GM21786 (cell line): Measurements from ENCODE around the gene GRAMD1B.

Experiments
- ATAC-seq: cut with Tn5 transposase; IDR thresholded peaks from one replicate; pipeline ENCODE4 v1.9.1; 2021; ENCODE audit not compliant: unreplicated experiment

Gene GRAMD1B

GRCh38 chr11:123624974-123625373 is 194.9 kb downstream of the GRAMD1B start:
- no peak for ATAC-seq

- ATAC-seq: no peak
Observed at GRCh38 chr11:123628936-123629683, 199.0 kb downstream of the GRAMD1B start.

DNA sequence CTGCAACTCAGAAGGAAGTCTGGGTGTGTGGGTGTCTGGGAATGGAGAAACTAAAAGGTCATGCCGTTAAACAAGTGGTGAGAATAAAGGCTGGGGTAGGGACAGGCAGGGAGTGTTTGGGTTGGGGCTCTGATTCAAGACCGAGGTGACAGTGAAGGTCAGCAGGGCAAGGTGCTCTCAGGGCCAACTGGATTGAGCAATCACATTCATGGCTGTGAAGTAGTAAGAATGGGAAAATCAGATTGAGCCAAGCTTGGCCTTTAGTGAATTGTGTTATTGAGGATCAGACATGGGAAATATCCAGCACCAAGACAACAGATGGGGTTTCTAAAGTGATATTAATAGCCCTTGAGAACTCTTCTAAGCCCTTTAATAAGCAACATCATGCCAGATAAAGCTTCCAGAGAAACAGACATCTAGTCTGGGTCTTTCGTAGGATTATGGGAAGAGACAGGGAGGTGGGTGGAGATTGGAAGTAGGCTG is 200.1 kb downstream of the GRAMD1B start:
- ATAC-seq: no peak

- ATAC-seq: no peak
Observed at GRCh38 chr11:123640029-123640428, 210.0 kb downstream of the GRAMD1B start.

DNA sequence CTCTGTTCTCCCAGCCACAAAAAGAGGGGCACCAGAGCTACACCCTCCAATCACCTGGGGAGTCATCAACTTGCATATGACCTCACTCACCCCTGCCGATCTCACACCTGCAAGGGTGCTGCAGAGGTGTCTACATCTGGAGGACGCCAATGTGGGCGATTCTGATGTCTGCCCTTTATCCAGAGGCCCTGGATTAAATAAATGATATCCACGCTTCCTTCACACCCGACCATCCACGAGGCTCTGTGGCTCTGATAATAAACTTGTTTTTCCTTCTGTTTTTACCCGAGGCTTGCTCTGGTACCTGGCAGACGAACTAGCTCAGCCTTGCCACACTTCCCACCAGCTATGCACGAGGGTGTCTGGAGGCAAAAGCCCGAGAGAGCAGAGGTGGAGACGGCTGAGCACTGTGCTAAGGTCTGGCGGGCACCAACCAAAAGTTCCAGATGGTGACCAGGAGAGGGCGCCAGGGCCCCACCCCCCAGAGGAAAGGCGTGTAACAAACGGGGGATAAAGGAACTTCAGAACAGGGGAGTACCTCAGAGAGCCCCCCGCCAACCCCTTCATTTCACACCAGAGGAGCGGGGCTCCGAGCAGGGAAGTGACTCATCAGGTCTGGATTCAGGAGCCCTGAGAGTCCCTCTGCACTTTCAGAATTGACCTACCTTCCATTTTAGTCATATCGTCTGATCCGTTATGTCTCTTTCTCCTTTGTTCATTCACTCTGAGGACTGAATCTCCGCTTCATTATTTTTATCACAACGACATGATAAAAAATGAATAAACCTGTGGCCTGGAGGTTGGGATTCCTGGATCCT is 210.8 kb downstream of the GRAMD1B start:
- peak; percentile 75 for ATAC-seq

- no peak for ATAC-seq
Observed at GRCh38 chr11:123641495-123641840, 211.4 kb downstream of the GRAMD1B start.

DNA sequence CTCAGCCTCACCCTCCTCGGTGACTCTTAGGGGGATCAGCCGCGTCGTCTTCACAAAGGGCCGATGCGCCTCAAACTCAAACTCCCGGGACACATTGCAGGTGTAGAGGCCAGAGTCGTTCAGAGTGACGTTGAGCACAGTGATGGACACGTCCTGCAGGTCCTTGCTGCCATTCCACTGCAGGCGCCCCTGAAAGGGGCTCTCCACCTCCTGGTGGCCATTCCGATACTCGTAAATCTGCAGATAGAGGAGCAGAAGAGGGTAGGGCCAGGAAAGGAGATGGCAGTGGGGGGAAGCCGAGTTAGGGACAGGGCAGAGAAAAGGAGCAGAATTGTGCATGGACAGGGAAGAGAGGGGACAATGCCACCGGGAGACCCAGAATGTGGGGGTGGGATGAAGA is 212.4 kb downstream of the GRAMD1B start:
- ATAC-seq: no peak

- ATAC-seq: no peak
Observed at GRCh38 chr11:123645286-123645975, 215.4 kb downstream of the GRAMD1B start.

DNA sequence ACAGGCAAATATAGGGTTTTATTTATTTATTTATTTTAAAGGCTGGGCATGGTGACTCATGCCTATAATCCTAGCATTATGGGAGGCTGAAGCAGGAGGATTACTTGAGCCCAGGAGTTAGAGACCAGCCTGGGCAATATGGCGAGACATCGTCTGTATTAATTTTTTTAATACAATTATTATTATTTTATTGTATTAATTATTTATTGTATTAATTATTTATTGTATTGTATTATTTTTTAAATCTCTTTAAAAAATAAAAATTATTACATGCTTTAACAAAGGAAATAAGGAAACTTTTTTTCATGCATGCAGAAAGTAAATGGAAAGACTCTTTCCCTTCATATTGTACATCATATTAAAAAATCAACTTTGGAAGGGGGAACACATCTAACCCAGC is 220.8 kb downstream of the GRAMD1B start:
- no peak for ATAC-seq

DNA sequence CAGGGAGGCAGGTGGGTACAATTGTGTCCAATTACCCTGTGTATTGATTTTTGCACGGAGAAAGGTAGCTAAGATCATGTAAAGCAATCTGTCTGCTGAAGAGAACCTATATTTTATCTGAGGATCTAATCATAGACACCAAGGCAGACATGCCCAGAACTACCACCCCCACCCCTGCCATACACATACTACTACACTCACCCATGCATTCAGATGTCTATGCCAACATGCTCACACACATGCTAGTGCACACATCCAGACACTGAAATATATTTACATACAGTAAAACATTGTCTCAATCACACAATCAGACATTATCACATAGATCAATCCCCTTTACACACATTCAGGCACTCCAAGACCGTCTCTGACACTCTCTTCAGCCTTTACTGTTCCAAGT is 222.5 kb downstream of the GRAMD1B start:
- ATAC-seq: no peak

DNA sequence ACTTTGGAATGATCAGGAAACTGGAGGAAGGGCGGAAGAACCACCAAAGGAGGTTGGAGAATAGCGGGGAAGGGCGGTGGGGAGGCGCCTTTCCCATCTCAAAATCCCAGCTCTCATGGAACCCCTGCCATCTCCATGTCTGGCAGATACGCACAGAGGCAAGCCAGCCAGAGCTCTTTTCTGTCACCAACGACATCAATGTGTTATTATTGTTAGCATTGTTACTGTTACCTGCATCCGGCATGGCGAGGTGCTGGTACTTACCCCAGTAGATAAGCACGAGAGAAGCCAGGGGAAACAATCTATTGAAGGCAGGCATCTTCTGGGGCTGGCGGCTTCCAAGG is 223.4 kb downstream of the GRAMD1B start:
- ATAC-seq: no peak

GRCh38 chr11:123653827-123654565 is 223.9 kb downstream of the GRAMD1B start:
- no peak for ATAC-seq

DNA sequence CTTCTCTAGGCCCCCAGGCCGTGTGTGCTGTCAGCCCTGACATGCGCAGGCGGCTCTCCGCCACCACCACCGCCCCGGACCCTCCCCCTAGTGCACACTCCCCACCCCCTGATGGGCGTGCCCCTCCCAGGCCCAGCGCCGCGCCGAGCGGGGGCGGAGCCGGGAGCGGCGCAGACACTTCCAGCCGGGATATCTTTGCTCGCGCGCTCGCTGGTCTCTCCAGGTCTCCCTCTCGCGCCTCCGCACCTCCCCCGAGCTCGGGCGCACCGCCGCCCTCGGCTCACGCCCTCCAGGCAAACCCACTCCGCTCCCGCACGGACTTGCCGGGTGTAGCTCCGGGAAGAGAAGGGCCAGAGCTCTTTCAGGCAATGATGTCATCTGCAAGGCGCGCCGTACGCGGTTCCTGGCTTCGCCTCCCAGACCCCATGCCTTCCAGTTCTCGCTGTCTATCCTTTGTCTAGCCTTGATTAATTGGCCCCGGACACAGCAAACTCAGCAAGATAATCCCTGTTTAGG is 224.6 kb downstream of the GRAMD1B start, which contains the start of gene SCN3B:
TSS of gene SCN3B (minus strand) at position 59 of the 516 bp plus-strand sequence. CDS start 823 bp downstream, outside the sequence.
- no peak for ATAC-seq

GRCh38 chr11:123659311-123659710 is 229.2 kb downstream of the GRAMD1B start:
- no peak for ATAC-seq

- ATAC-seq: peak; percentile 94
Observed at GRCh38 chr11:123659965-123660364, 229.9 kb downstream of the GRAMD1B start.

DNA sequence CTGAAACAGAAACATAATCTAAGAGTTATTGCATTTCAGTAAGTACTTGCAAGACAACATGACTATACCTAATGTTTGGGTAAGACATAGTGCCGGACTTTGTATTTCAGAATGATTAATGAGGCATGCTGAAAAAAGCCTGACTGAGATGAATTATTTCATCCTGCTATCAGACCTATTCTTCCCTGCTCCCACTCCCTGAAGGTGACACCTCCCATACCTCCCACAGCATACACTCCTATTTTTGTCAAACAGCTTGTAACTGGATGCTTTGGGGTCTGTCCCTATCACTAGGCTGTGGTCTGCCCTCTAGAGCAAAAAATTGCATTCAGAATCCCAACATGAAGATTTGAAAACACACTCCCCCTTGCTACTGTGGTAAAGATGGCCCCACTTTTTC is 235.2 kb downstream of the GRAMD1B start:
- no peak for ATAC-seq

- no peak for ATAC-seq
Observed at GRCh38 chr11:123670081-123670480, 240.0 kb downstream of the GRAMD1B start.

GRCh38 chr11:123671534-123671933 is 241.5 kb downstream of the GRAMD1B start:
- no peak for ATAC-seq

GRCh38 chr11:123672568-123672967 is 242.5 kb downstream of the GRAMD1B start:
- ATAC-seq: no peak

- ATAC-seq: no peak
Observed at GRCh38 chr11:123674297-123674696, 244.2 kb downstream of the GRAMD1B start.
